ENCODE measurements around the gene RHBDF2. TPM values are rescaled to one million over a fixed set of nuclear protein-coding genes. Genes with fewer than 3 reads are reported as not detected.
A peak's percentile ranks its signal among the peaks of the same experiment; 100 is the strongest.

RHBDF2 gene
- total and polyA plus RNA-seq, 2 donors (not counting 1 experiment from before 2014, with no cell fraction given), result 288 to 482 TPM

DNA sequence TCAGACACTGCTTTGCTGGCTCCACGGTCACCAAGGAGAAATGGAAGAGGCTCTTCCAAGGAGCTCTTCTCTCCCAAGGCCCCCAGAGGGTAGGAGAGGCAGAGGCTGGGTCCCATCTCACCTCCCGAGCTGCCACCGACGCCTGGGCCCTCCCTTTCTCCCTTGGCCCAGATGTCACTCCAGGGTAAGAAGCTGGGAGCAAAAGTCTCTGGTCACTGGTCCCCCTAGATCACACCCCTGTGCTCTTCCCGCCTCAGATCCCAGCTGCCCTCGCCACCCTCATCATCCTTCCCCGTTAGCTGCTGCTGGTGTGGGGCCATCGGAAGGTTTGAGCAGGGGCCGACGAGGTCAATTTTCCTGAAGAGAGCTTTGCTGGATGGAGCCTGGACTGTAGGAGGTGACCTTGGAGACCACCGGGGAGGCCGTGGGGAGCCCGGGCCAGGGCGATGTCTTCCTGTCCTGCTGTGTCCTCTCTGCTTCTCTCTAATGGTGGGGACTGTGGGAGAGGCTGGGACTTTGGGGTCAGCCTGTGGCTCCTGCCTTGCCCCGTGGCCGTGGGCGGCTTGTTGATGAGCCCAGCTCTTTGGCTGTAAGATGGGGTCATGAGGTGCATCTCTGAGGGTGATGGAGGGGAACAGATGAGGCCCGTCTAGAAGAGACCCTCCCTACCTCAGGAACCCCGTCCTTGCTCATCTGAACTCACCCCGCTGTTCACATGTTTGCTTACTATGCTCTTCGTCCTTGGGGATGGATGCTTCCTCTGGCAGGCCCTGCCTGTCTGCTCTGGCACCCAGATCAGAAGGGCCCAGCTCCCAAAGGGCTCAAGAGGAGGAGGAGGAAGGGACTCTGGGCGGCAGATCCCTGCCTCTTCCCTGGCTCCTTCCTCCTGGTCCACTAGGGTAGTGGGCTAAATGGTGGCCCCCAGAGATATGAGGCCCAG is 11.4 kb upstream of the RHBDF2 start:
- no peak for ATAC-seq (ENCODE audit: low read depth)
- Histone ChIP-seq H3K9me3 (ENCODE audit: control extremely low read depth in 1 of 3, control insufficient read depth in 2 of 3, insufficient read depth in 1 of 3, low read length in 2 of 3) (no peaks in the 10 kb centered on the region), H3K36me3 (replicated peaks in 1 of 2; ENCODE audit: control extremely low read depth in 1 of 2, control insufficient read depth in 1 of 2, extremely low read depth in 1 of 2, insufficient read depth in 2 of 2, low read length in 1 of 2) (no peaks in the 10 kb centered on the region), H3K79me2 (ENCODE audit: control insufficient read depth, insufficient read depth, low read length) (no peaks in the 10 kb centered on the region), H3K27me3 (replicated peaks in 1 of 4; ENCODE audit: control extremely low read depth in 1 of 4, control insufficient read depth in 3 of 4, insufficient read depth in 4 of 4, low read length in 3 of 4) (no peaks in the 10 kb centered on the region), H2AFZ (ENCODE audit: insufficient read depth, low read depth, low read length, poor library complexity, severe bottlenecking) (no peak overlapping the region), H3K4me1 (ENCODE audit: control insufficient read depth in 2 of 2, insufficient read depth in 2 of 2, low read length in 2 of 2) (peaks cover 17 to 18% of the 10 kb centered on the region in 2 donors), H4K20me1 (ENCODE audit: control insufficient read depth, insufficient read depth, low read length, poor library complexity, severe bottlenecking) (no peaks in the 10 kb centered on the region), H3K9ac (ENCODE audit: low read length) (no peak overlapping the region), H3K4me3 (ENCODE audit: control extremely low read depth in 1 of 5, extremely low read depth in 1 of 5, insufficient read depth in 1 of 5, low read depth in 2 of 5, low read length in 4 of 5) (no peak overlapping the region), H3K4me2 (replicated peaks; ENCODE audit: low read depth, low read length, poor library complexity, severe bottlenecking) (no peak overlapping the region), H3K27ac (ENCODE audit: low read length in 2 of 2) (no peak overlapping the region)
- ChIA-PET CTCF (interaction anchor here (0.6 to 18.2 kb wide), 10 partner anchors 7 to 104 kb away, joined by 3 to 442 read pairs (median 5); partner anchors contain the start of genes AANAT and CYGB), POLR2A (no interaction called here)
- Mint-ChIP-seq H3K4me3 (no peak overlapping the region), H3K4me1 (peaks cover 28% of the 10 kb centered on the region), H3K27me3 (peaks cover 2% of the 10 kb centered on the region), H3K9me3 (ENCODE audit: insufficient read depth) (no peaks in the 10 kb centered on the region), H3K27ac (peak overlapping the region; percentile 68)
- DNase-seq, result no peak
- intact Hi-C loops (cut with micrococcal nuclease), result no loop called here
- TF ChIP-seq, protein P1, sequence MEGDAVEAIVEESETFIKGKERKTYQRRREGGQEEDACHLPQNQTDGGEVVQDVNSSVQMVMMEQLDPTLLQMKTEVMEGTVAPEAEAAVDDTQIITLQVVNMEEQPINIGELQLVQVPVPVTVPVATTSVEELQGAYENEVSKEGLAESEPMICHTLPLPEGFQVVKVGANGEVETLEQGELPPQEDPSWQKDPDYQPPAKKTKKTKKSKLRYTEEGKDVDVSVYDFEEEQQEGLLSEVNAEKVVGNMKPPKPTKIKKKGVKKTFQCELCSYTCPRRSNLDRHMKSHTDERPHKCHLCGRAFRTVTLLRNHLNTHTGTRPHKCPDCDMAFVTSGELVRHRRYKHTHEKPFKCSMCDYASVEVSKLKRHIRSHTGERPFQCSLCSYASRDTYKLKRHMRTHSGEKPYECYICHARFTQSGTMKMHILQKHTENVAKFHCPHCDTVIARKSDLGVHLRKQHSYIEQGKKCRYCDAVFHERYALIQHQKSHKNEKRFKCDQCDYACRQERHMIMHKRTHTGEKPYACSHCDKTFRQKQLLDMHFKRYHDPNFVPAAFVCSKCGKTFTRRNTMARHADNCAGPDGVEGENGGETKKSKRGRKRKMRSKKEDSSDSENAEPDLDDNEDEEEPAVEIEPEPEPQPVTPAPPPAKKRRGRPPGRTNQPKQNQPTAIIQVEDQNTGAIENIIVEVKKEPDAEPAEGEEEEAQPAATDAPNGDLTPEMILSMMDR (IDR thresholded peaks at IDR 0.05), result no peak
- TF ChIP-seq EZH2 (IDR thresholded peaks at IDR 0.05; ENCODE audit: borderline replicate concordance, insufficient read depth, low read depth, low read length, poor library complexity, severe bottlenecking), result no peak
- WGBS (ENCODE audit: insufficient coverage), result 90% methylated on average over 16 of the region's 22 CpGs

Measured in B cell (primary cell).